Cardiac muscle cell (in vitro differentiated cells and primary cell): ENCODE measurements around the gene BLM. TPM values are rescaled to one million over a fixed set of nuclear protein-coding genes. Genes with fewer than 3 reads are reported as not detected.

Experiments used
- DNase-seq, 2 donors: peaks; one replicate each; pipeline versions ENCODE4 v3.0.0 to v3.0.0-alpha.2; 2010 to 2017; ENCODE audit warnings: low read depth in 1 of 2, low spot score in 1 of 2
- H3K27ac ChIP-seq: fragments of 200-600 bp; sonication (generic); 2 replicates; pipeline ENCODE4 v1.5.1; 2016
- H3K27me3 ChIP-seq: fragments of 200-600 bp; sonication (generic); 2 replicates; pipeline ENCODE4 v1.6.0; 2016; ENCODE audit warnings: control low read depth
- H3K36me3 ChIP-seq: fragments of 200-600 bp; sonication (generic); 2 replicates; pipeline ENCODE4 v1.5.1; 2016; ENCODE audit warnings: control low read depth
- H3K4me1 ChIP-seq: fragments of 200-600 bp; sonication (generic); 2 replicates; pipeline ENCODE4 v1.8.1; 2017; ENCODE audit warnings: low read depth, mild to moderate bottlenecking, mixed run types
- H3K4me3 ChIP-seq: fragments of 200-600 bp; sonication (generic); 2 replicates; pipeline ENCODE4 v1.5.1; 2016; ENCODE audit warnings: mild to moderate bottlenecking
- H3K9me3 ChIP-seq: fragments of 200-600 bp; sonication (generic); 2 replicates; pipeline ENCODE4 v1.5.1; 2017; ENCODE audit warnings: low read depth, mild to moderate bottlenecking, control low read depth
- CTCF ChIP-seq: IDR thresholded peaks from 2 replicates; pipeline ENCODE4 v1.5.1; 2012; ENCODE audit warnings: low read depth, mild to moderate bottlenecking, low read length
- polyA plus RNA-seq: library from polyadenylated mRNA; unstranded; fragments of >200 nt; fragmentation: Nextera tagmentation; extraction: Ambion mirVana; gene quantifications from 2 replicates; pipeline ENCODE4 v1.2.1, GENCODE V29; 2016
- total RNA-seq: library from RNA; depleted of rRNA; stranded (reverse); fragments of >200 nt; gene quantifications from 2 replicates; pipeline ENCODE4 v1.2.3, GENCODE V29; 2016

BLM gene
- total and polyA plus RNA-seq, 2 experiments from 2014 or later, result 2.6 to 6.3 TPM

GRCh38 chr15:90706394-90707327 is 10.5 kb upstream of the BLM start:
- Histone ChIP-seq H3K36me3 (no peaks in the 10 kb centered on the region), H3K4me3 (no peak overlapping the region), H3K27ac (no peak overlapping the region), H3K4me1 (peaks cover 18% of the 10 kb centered on the region), H3K9me3 (no peaks in the 10 kb centered on the region), H3K27me3 (no peaks in the 10 kb centered on the region)
- no peak for DNase-seq
- TF ChIP-seq CTCF, result no peak

- H3K4me3 ChIP-seq, result no peak overlapping the region
Observed at GRCh38 chr15:90707489-90707888, 9.7 kb upstream of the BLM start.

GRCh38 chr15:90708516-90708915 is 8.6 kb upstream of the BLM start:
- no peak for TF ChIP-seq CTCF
- peak overlapping the region; percentile 86 for H3K27ac ChIP-seq
- peaks cover 18% of the 10 kb centered on the region for H3K4me1 ChIP-seq
- peak in 1 of 2 donors; percentile 59 for DNase-seq
- H3K27me3 ChIP-seq, result no peaks in the 10 kb centered on the region
- H3K9me3 ChIP-seq, result no peaks in the 10 kb centered on the region
- H3K4me3 ChIP-seq, result no peak overlapping the region
- H3K36me3 ChIP-seq, result no peaks in the 10 kb centered on the region

More at GRCh38 chr15:90707489-90707888, 9.7 kb upstream of the BLM start:
- Histone ChIP-seq H3K9me3 (no peaks in the 10 kb centered on the region), H3K27ac (peak overlapping the region; percentile 86), H3K4me1 (peaks cover 18% of the 10 kb centered on the region), H3K27me3 (no peaks in the 10 kb centered on the region), H3K36me3 (no peaks in the 10 kb centered on the region)
- no peak for DNase-seq
- TF ChIP-seq CTCF, result no peak

- DNase-seq, result no peak
- no peaks in the 10 kb centered on the region for H3K36me3 ChIP-seq
- no peaks in the 10 kb centered on the region for H3K9me3 ChIP-seq
- TF ChIP-seq CTCF, result no peak
- H3K27me3 ChIP-seq, result no peaks in the 10 kb centered on the region
- H3K4me3 ChIP-seq, result no peak overlapping the region
- H3K27ac ChIP-seq, result peak overlapping the region; percentile 86
- H3K4me1 ChIP-seq, result peaks cover 18% of the 10 kb centered on the region
Observed at GRCh38 chr15:90709278-90709677, 7.9 kb upstream of the BLM start.

- Histone ChIP-seq H3K4me1 (peaks cover 18% of the 10 kb centered on the region), H3K9me3 (no peaks in the 10 kb centered on the region), H3K27ac (peak overlapping the region; percentile 80), H3K4me3 (no peak overlapping the region), H3K36me3 (no peaks in the 10 kb centered on the region), H3K27me3 (no peaks in the 10 kb centered on the region)
- DNase-seq, result peak; percentile 20 to 24
- no peak for TF ChIP-seq CTCF
Observed at GRCh38 chr15:90710436-90711027, 6.6 kb upstream of the BLM start.
